KMS-11 (cell line): ENCODE measurements around the gene MYO1C.
"Not testable (repeated sequence)": the region's sequence is repeated elsewhere in the genome, so short reads cannot be mapped to it uniquely, and the experiment has no call there.

Experiments
- H2AFZ ChIP-seq: fragments of 200-600 bp; sonication (generic); 2 replicates; pipeline ENCODE4 v1.6.1; 2016; ENCODE audit warnings: antibody characterized with exemption, mixed run types, low read depth
- H3K27ac ChIP-seq: fragments of 200-600 bp; sonication (generic); 2 replicates; pipeline ENCODE4 v1.6.1; 2016; ENCODE audit warnings: mild to moderate bottlenecking, mixed run types
- H3K27me3 ChIP-seq: fragments of 200-600 bp; sonication (generic); 2 replicates; pipeline ENCODE4 v1.6.1; 2017; ENCODE audit warnings: mild to moderate bottlenecking, low read depth, mixed run types, moderate library complexity; ENCODE audit not compliant: insufficient read depth
- H3K36me3 ChIP-seq: fragments of 200-600 bp; sonication (generic); 2 replicates; pipeline ENCODE4 v1.6.1; 2017; ENCODE audit warnings: mild to moderate bottlenecking, mixed run types; ENCODE audit not compliant: insufficient read depth
- H3K4me1 ChIP-seq: fragments of 200-600 bp; sonication (generic); 2 replicates; pipeline ENCODE4 v1.6.1; 2016; ENCODE audit warnings: mild to moderate bottlenecking, low read depth, mixed run types; ENCODE audit not compliant: poor library complexity, severe bottlenecking
- H3K4me2 ChIP-seq: fragments of 200-600 bp; sonication (generic); 2 replicates; pipeline ENCODE4 v1.7.0; 2016; ENCODE audit warnings: mild to moderate bottlenecking, mixed run types
- H3K4me3 ChIP-seq: fragments of 200-600 bp; sonication (generic); IDR thresholded peaks from 2 replicates; pipeline ENCODE4 v1.6.1; 2017; ENCODE audit warnings: low read depth, low read length, mixed read lengths; ENCODE audit not compliant: insufficient read depth
- H3K79me2 ChIP-seq: fragments of 200-600 bp; sonication (generic); 2 replicates; pipeline ENCODE4 v1.6.1; 2016; ENCODE audit warnings: low read depth, mixed run types; ENCODE audit not compliant: insufficient read depth
- H3K9ac ChIP-seq: fragments of 200-600 bp; sonication (generic); 2 replicates; pipeline ENCODE4 v1.6.1; 2016; ENCODE audit warnings: mild to moderate bottlenecking, mixed run types
- H4K20me1 ChIP-seq: fragments of 200-600 bp; sonication (generic); 2 replicates; pipeline ENCODE4 v1.6.1; 2016; ENCODE audit warnings: mild to moderate bottlenecking, mixed run types; ENCODE audit not compliant: insufficient read depth
- TF ChIP-seq, protein P1 (sequence below): fragments of 200-600 bp; sonication (generic); conservative IDR thresholded peaks from 2 replicates; pipeline ENCODE4 v1.6.1; 2017; ENCODE audit warnings: low read depth, mild to moderate bottlenecking, antibody characterized with exemption, low read length, moderate library complexity, mixed read lengths

MYO1C gene

DNA sequence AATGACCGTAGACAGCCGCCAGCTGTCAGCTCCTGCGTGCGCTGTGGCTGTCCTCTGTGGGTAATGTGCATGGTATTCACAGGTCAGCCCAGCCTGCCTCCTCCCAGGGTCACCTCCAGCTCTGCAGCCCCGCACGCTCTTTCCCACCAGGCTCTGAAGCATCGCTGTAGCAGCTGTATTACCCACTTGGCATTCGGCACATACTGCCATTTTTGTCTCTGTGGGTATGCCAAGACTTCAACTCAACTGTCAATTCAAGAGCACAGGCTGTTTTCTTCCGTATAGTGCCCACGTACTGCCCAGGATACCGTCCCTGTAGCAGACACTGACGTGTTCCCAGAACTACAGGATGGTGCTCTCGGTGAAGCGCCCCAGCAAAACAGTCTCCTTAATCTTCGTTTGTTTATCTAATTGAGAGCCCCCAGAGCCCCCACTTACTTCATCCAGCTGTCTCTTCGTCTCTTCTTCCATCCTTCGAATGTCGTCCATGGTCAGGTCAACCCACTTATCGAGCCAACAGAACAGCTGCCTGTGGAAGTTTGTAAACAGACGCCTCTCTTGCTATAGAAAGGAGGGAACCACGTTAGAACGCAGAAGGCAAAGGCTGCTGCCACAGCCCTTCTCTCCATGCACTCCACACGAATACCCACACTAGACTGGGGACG, 41.3 kb upstream of the MYO1C start:
- H3K4me2 ChIP-seq = no peak overlapping the region
- no peak overlapping the region for H3K9ac ChIP-seq
- H3K27ac ChIP-seq = no peak overlapping the region
- TF ChIP-seq, protein P1, sequence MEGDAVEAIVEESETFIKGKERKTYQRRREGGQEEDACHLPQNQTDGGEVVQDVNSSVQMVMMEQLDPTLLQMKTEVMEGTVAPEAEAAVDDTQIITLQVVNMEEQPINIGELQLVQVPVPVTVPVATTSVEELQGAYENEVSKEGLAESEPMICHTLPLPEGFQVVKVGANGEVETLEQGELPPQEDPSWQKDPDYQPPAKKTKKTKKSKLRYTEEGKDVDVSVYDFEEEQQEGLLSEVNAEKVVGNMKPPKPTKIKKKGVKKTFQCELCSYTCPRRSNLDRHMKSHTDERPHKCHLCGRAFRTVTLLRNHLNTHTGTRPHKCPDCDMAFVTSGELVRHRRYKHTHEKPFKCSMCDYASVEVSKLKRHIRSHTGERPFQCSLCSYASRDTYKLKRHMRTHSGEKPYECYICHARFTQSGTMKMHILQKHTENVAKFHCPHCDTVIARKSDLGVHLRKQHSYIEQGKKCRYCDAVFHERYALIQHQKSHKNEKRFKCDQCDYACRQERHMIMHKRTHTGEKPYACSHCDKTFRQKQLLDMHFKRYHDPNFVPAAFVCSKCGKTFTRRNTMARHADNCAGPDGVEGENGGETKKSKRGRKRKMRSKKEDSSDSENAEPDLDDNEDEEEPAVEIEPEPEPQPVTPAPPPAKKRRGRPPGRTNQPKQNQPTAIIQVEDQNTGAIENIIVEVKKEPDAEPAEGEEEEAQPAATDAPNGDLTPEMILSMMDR = no peak
- H3K4me3 ChIP-seq = no peak overlapping the region
- no peaks in the 10 kb centered on the region for H3K27me3 ChIP-seq
- H3K4me1 ChIP-seq = peaks cover 8% of the 10 kb centered on the region
- H2AFZ ChIP-seq = no peak overlapping the region
- H3K36me3 ChIP-seq = no peaks in the 10 kb centered on the region
- H4K20me1 ChIP-seq = no peaks in the 10 kb centered on the region
- H3K79me2 ChIP-seq = no peaks in the 10 kb centered on the region

DNA sequence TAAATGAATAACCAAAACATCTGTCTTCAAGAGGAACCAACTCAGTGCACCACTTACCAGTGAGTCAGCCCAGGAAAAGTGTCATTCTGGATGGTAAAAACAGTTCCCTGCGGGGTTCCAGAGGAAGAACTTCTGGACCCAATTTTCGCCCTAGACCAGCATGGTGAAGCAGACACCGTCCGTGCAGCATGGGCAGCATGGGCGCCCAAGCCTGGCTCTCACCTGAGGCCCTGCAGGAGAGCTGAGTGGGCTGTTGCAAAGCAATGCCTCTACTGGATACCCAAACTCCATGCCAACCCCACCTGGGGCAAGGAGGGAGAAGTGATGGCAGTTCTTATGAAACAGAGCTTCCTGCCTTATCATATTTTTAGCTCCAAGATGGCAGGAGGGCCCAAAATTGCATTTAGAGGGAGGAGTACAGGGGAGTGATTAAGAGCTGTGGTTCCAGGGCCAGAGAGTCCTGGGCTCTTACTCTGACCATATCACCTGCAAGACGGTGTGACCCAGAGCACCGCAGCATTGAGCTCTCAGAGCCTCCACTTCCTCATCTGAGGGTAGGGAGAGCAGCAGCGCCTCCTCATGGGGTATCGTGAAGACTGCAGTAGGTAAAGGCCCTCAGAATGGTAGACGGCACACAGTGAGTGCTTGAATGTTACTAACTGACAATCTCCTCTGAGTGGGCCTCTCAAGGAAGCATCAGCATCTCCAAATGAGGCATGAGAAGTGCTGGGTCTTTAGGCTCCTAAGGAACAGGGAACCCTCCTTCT, 40.5 kb upstream of the MYO1C start:
- no peak overlapping the region for H2AFZ ChIP-seq
- H3K79me2 ChIP-seq = no peaks in the 10 kb centered on the region
- peaks cover 8% of the 10 kb centered on the region for H3K4me1 ChIP-seq
- no peaks in the 10 kb centered on the region for H3K36me3 ChIP-seq
- H3K4me2 ChIP-seq = no peak overlapping the region
- TF ChIP-seq, protein P1 = 0 out of 2 replicates have a peak, but pooled peaks have one; percentile 19
- H4K20me1 ChIP-seq = no peaks in the 10 kb centered on the region
- H3K9ac ChIP-seq = no peak overlapping the region
- no peak overlapping the region for H3K4me3 ChIP-seq
- no peaks in the 10 kb centered on the region for H3K27me3 ChIP-seq
- no peak overlapping the region for H3K27ac ChIP-seq

DNA sequence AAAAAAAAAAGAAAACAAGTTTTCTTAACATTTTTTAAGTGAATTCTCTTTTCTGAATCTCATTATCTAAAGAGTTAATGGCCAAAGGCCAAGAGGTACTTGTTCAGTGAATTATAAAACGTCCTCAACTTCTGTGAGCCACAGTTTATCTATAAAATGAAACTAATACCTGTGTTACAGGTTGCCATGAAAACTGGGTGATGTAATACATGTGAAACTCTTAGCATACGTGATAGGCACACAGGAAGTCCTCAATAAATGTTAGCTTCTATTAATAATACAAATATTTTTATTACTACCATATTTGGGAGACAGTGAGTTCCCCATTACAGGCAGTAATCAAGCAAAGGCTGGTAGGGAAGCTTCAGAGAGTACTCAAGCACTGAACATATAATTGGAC, 37.4 kb upstream of the MYO1C start:
- no peak overlapping the region for H3K4me3 ChIP-seq
- H4K20me1 ChIP-seq = no peaks in the 10 kb centered on the region
- peaks cover 8% of the 10 kb centered on the region for H3K4me1 ChIP-seq
- H3K27ac ChIP-seq = no peak overlapping the region
- no peaks in the 10 kb centered on the region for H3K27me3 ChIP-seq
- H3K9ac ChIP-seq = no peak overlapping the region
- no peak overlapping the region for H3K4me2 ChIP-seq
- H3K79me2 ChIP-seq = no peaks in the 10 kb centered on the region
- H3K36me3 ChIP-seq = no peaks in the 10 kb centered on the region
- TF ChIP-seq, protein P1 = no peak
- H2AFZ ChIP-seq = no peak overlapping the region

DNA sequence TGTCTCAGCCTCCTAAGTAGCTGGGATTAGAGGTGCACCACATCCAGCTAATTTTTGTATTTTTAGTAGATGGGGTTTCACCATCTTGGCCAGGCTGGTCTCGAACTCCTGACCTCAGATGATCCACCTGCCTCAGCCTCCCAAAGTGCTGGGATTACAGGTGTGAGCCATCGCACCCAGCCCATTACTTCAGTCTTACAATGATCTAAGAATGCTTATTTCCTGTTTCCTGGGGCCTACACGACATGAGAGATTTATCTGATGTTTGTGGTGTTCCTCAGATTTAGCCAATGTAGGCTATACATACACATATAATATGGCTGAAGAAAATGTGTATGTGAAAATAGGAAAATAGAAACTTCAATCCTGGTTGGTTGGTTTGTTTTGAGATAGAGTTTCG, 34.4 kb upstream of the MYO1C start:
- not testable (repeated sequence) for H3K79me2 ChIP-seq, H3K4me2 ChIP-seq, H3K27ac ChIP-seq, H3K9ac ChIP-seq, H2AFZ ChIP-seq, H3K36me3 ChIP-seq, H3K4me3 ChIP-seq, H3K4me1 ChIP-seq, H4K20me1 ChIP-seq, H3K27me3 ChIP-seq

DNA sequence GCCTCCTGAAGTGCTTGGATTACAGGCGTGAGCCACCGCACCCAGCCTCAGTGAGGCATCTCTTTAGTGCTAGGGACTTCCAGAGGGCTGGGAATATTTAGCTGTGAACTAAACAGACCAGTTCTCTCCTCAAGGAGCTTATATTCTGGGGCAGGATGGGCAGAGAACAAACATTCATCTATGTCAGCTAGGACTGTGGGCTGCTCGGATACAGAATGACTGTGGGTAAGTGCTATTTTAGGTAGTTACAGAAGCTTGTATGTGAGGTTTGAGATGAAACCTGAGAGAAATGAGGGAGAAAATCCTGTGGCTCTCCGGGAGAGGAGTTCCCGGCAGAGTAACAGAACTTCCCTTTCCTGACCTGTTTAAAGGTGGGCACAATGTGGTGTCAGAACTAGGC, 30.1 kb upstream of the MYO1C start:
- Histone ChIP-seq H3K4me2 (no peak overlapping the region), H3K79me2 (no peaks in the 10 kb centered on the region), H3K4me1 (no peaks in the 10 kb centered on the region), H2AFZ (no peak overlapping the region), H3K4me3 (no peak overlapping the region), H3K36me3 (no peaks in the 10 kb centered on the region), H4K20me1 (no peaks in the 10 kb centered on the region), H3K9ac (no peak overlapping the region), H3K27me3 (no peaks in the 10 kb centered on the region), H3K27ac (no peak overlapping the region)
- TF ChIP-seq, protein P1 = no peak
